Naive thymus-derived CD8-positive, alpha-beta T cell (primary cell): ENCODE results near the gene SMIM11. TPM values are rescaled to one million over a fixed set of nuclear protein-coding genes. Genes with fewer than 3 reads are reported as not detected.
A peak's percentile ranks its signal among the peaks of the same experiment; 100 is the strongest.
"Not testable (repeated sequence)": the region's sequence is repeated elsewhere in the genome, so short reads cannot be mapped to it uniquely, and the experiment has no call there.

Source experiments
- ATAC-seq, 2 donors: fragments of 150-1000 bp; cut with Tn5 transposase in 1 of 2; sonication (Bioruptor Pico), chemical (Tn5 transposase) in 1 of 2; 1 replicate in 1 of 2; 2 replicates in 1 of 2; pipeline ENCODE4 v1.10.0; 2021; ENCODE audit warnings: mild to moderate bottlenecking in 2 of 2, moderate library complexity in 2 of 2
- POLR2A ChIA-PET: fragments of 350-600 bp; sonication (Branson Sonifier 250); formaldehyde crosslinking; loops from one replicate; lab custom pipeline; 2021; ENCODE audit warnings: antibody characterized with exemption; lab: Charles Lee
- DNase-seq, 10 donors: peaks; one replicate each; pipeline versions ENCODE4 v3.0.0 to v3.0.0-alpha.2; 2020 to 2022
- H3K27ac Mint-ChIP-seq, 10 donors: one replicate each; pipeline ENCODE4 v1.8.0; 2020 to 2022; ENCODE audit warnings: mild to moderate bottlenecking in 10 of 10, mixed read lengths in 10 of 10, moderate library complexity in 4 of 10, inconsistent platforms in 1 of 10
- H3K27me3 Mint-ChIP-seq, 5 donors: one replicate each; pipeline ENCODE4 v1.8.0; 2021 to 2022; ENCODE audit warnings: mixed read lengths in 5 of 5
- H3K36me3 Mint-ChIP-seq, 3 donors: one replicate each; pipeline ENCODE4 v1.8.0; 2020 to 2022; ENCODE audit warnings: mixed read lengths in 3 of 3, mild to moderate bottlenecking in 2 of 3, inconsistent platforms in 1 of 3
- H3K4me1 Mint-ChIP-seq, 4 donors: one replicate each; pipeline ENCODE4 v1.8.0; 2021 to 2022; ENCODE audit warnings: mixed read lengths in 4 of 4
- H3K4me3 Mint-ChIP-seq, 10 donors: one replicate each; pipeline ENCODE4 v1.8.0; 2020 to 2022; ENCODE audit warnings: mild to moderate bottlenecking in 10 of 10, mixed read lengths in 10 of 10, moderate library complexity in 6 of 10, inconsistent platforms in 1 of 10
- H3K9me3 Mint-ChIP-seq, 9 donors: one replicate each; pipeline ENCODE4 v1.8.0; 2020 to 2022; ENCODE audit warnings: mixed read lengths in 9 of 9, mild to moderate bottlenecking in 3 of 9, inconsistent platforms in 1 of 9, moderate library complexity in 1 of 9
- polyA plus RNA-seq, 3 donors: library from polyadenylated mRNA; unstranded; fragments of 300-500 nt; fragmentation: Illumina TruSeq; gene quantifications; one replicate each; pipeline ENCODE4 v1.2.3, GENCODE V29; 2021
- total RNA-seq, 8 experiments: library from RNA in 2 of 8; stranded (reverse) in 2 of 8; gene quantifications; one replicate each; pipeline ENCODE4 v1.2.3 and lab custom pipeline; 2021 to 2026

SMIM11 gene
- total and polyA plus RNA-seq, 5 experiments from 2014 or later: 6.2 to 30.2 (median 9.8) TPM

- Mint-ChIP-seq H3K36me3 (peaks cover 0 to 3% (median 0%) of the 10 kb centered on the region in 3 donors), H3K4me3 (no peak overlapping the region), H3K9me3 (peaks cover 0 to 5% (median 0%) of the 10 kb centered on the region in 9 donors), H3K27me3 (peaks cover 11 to 40% (median 18%) of the 10 kb centered on the region in 5 donors), H3K27ac (no peak overlapping the region), H3K4me1 (peaks cover 5 to 13% (median 10%) of the 10 kb centered on the region in 4 donors)
- POLR2A ChIA-PET: no interaction called here
- no peak for DNase-seq
- ATAC-seq: no peak
These were observed 16.4 kb upstream of the SMIM11 start for GRCh38 chr21:34358866-34359265.

GRCh38 chr21:34360488-34361241 is 14.6 kb upstream of the SMIM11 start:
- no peak overlapping the region for H3K27ac Mint-ChIP-seq
- POLR2A ChIA-PET: no interaction called here
- peaks cover 0 to 29% (median 15%) of the 10 kb centered on the region in 5 donors for H3K27me3 Mint-ChIP-seq
- H3K9me3 Mint-ChIP-seq: peaks cover 0 to 5% (median 0%) of the 10 kb centered on the region in 9 donors
- DNase-seq (no peak), ATAC-seq (no peak)
- no peak overlapping the region for H3K4me3 Mint-ChIP-seq
- H3K4me1 Mint-ChIP-seq: peaks cover 5 to 10% (median 7%) of the 10 kb centered on the region in 4 donors
- H3K36me3 Mint-ChIP-seq: no peaks in the 10 kb centered on the region

- Mint-ChIP-seq H3K9me3 (peaks cover 0 to 5% (median 0%) of the 10 kb centered on the region in 9 donors), H3K4me3 (peak overlapping the region in 1 of 10 donors; percentile 28), H3K36me3 (no peaks in the 10 kb centered on the region), H3K27ac (no peak overlapping the region), H3K27me3 (peaks cover 0 to 24% (median 7%) of the 10 kb centered on the region in 5 donors), H3K4me1 (peaks cover 5 to 10% (median 7%) of the 10 kb centered on the region in 4 donors)
- ATAC-seq (peak; percentile 27 to 31), DNase-seq (no peak)
- POLR2A ChIA-PET: no interaction called here
These were observed 13.2 kb upstream of the SMIM11 start for GRCh38 chr21:34362136-34362444.

- no peak overlapping the region for H3K27ac Mint-ChIP-seq
- no peaks in the 10 kb centered on the region for H3K36me3 Mint-ChIP-seq
- H3K4me3 Mint-ChIP-seq: no peak overlapping the region
- POLR2A ChIA-PET: interaction anchor here (0.7 kb wide), 1 partner anchor 1401 kb away, joined by 3 read pairs; no protein-coding TSS in a partner anchor
- H3K4me1 Mint-ChIP-seq: peaks cover 5 to 10% (median 7%) of the 10 kb centered on the region in 4 donors
- ATAC-seq: no peak
- H3K27me3 Mint-ChIP-seq: peaks cover 0 to 24% (median 7%) of the 10 kb centered on the region in 5 donors
- DNase-seq: no peak
- peaks cover 0 to 5% (median 0%) of the 10 kb centered on the region in 9 donors for H3K9me3 Mint-ChIP-seq
These were observed 12.6 kb upstream of the SMIM11 start for GRCh38 chr21:34362670-34363069.

GRCh38 chr21:34363733-34364132 is 11.6 kb upstream of the SMIM11 start, which contains the start of gene KCNE2:
Gene KCNE2, plus strand, starts transcription at chr21:34364006. Its CDS starts 6,473 bp downstream, at chr21:34370479.
- no peaks in the 10 kb centered on the region for H3K36me3 Mint-ChIP-seq
- H3K4me1 Mint-ChIP-seq: peaks cover 5 to 10% (median 7%) of the 10 kb centered on the region in 4 donors
- H3K9me3 Mint-ChIP-seq: peaks cover 0 to 4% (median 0%) of the 10 kb centered on the region in 9 donors
- H3K27me3 Mint-ChIP-seq: peaks cover 2 to 25% (median 10%) of the 10 kb centered on the region in 5 donors
- POLR2A ChIA-PET: no interaction called here
- peak within 1 kb of the TSS in 1 of 10 donors; percentile 29 for H3K27ac Mint-ChIP-seq
- ATAC-seq: no peak
- H3K4me3 Mint-ChIP-seq: no peak within 1 kb of the TSS
- peak in 1 of 10 donors; percentile 8 for DNase-seq

- peaks cover 3 to 19% (median 9%) of the 10 kb centered on the region in 5 donors for H3K27me3 Mint-ChIP-seq
- H3K4me3 Mint-ChIP-seq: no peak overlapping the region
- DNase-seq (peak in 1 of 10 donors; percentile 24), ATAC-seq (no peak)
- no peaks in the 10 kb centered on the region for H3K36me3 Mint-ChIP-seq
- H3K9me3 Mint-ChIP-seq: no peaks in the 10 kb centered on the region
- POLR2A ChIA-PET: no interaction called here
- peaks cover 5 to 10% (median 7%) of the 10 kb centered on the region in 4 donors for H3K4me1 Mint-ChIP-seq
- H3K27ac Mint-ChIP-seq: no peak overlapping the region
These were observed 10.4 kb upstream of the SMIM11 start for GRCh38 chr21:34364921-34365320.

- Mint-ChIP-seq H3K4me1 (peaks cover 5 to 10% (median 7%) of the 10 kb centered on the region in 4 donors), H3K27ac (no peak overlapping the region), H3K27me3 (peaks cover 3 to 19% (median 12%) of the 10 kb centered on the region in 5 donors), H3K4me3 (no peak overlapping the region), H3K36me3 (no peaks in the 10 kb centered on the region), H3K9me3 (no peaks in the 10 kb centered on the region)
- DNase-seq (no peak), ATAC-seq (no peak)
- POLR2A ChIA-PET: no interaction called here
These were observed 9.5 kb upstream of the SMIM11 start for GRCh38 chr21:34365809-34366208.

GRCh38 chr21:34367320-34367935 is 7.9 kb upstream of the SMIM11 start:
- POLR2A ChIA-PET: interaction anchor here (0.7 kb wide), 1 partner anchor 819 kb away, joined by 3 read pairs; no protein-coding TSS in a partner anchor
- no peak overlapping the region for H3K27ac Mint-ChIP-seq

GRCh38 chr21:34369741-34370140 is 5.6 kb upstream of the SMIM11 start:
- H3K9me3 Mint-ChIP-seq: no peaks in the 10 kb centered on the region
- no peak overlapping the region for H3K4me3 Mint-ChIP-seq
- POLR2A ChIA-PET: no interaction called here
- DNase-seq (no peak), ATAC-seq (no peak)
- H3K27me3 Mint-ChIP-seq: peaks cover 0 to 12% (median 10%) of the 10 kb centered on the region in 5 donors
- no peak overlapping the region for H3K27ac Mint-ChIP-seq
- H3K36me3 Mint-ChIP-seq: no peaks in the 10 kb centered on the region
- peaks cover 0 to 3% (median 0%) of the 10 kb centered on the region in 4 donors for H3K4me1 Mint-ChIP-seq

More at GRCh38 chr21:34367320-34367935, 7.9 kb upstream of the SMIM11 start:
- Mint-ChIP-seq H3K36me3 (no peaks in the 10 kb centered on the region), H3K9me3 (no peaks in the 10 kb centered on the region), H3K27me3 (peaks cover 0 to 12% (median 10%) of the 10 kb centered on the region in 5 donors), H3K4me3 (no peak overlapping the region), H3K4me1 (peaks cover 0 to 4% (median under 1%) of the 10 kb centered on the region in 4 donors)
- ATAC-seq (peak; percentile 85 to 90), DNase-seq (peak in 8 of 10 donors; percentile 6 to 69 (median 36))

- DNase-seq (no peak), ATAC-seq (no peak)
- no peaks in the 10 kb centered on the region for H3K36me3 Mint-ChIP-seq
These were observed 3.0 kb upstream of the SMIM11 start for GRCh38 chr21:34372321-34372720.

GRCh38 chr21:34374462-34374861 is 845 bp upstream of the SMIM11 start:
- H3K9me3 Mint-ChIP-seq, POLR2A ChIA-PET, ATAC-seq, H3K27me3 Mint-ChIP-seq, H3K4me1 Mint-ChIP-seq, H3K27ac Mint-ChIP-seq, DNase-seq, H3K36me3 Mint-ChIP-seq, H3K4me3 Mint-ChIP-seq: not testable (repeated sequence)

More at GRCh38 chr21:34372321-34372720, 3.0 kb upstream of the SMIM11 start:
- Mint-ChIP-seq H3K9me3 (no peaks in the 10 kb centered on the region), H3K4me3 (no peak overlapping the region), H3K27ac (no peak overlapping the region), H3K27me3 (peaks cover 0 to 12% (median 10%) of the 10 kb centered on the region in 5 donors), H3K4me1 (peaks cover 0 to 3% (median 0%) of the 10 kb centered on the region in 4 donors)
- POLR2A ChIA-PET: no interaction called here

GRCh38 chr21:34375619-34375972 is 289 bp downstream of the SMIM11 start:
- H3K27me3 Mint-ChIP-seq, POLR2A ChIA-PET, H3K36me3 Mint-ChIP-seq, H3K4me3 Mint-ChIP-seq, H3K9me3 Mint-ChIP-seq, H3K27ac Mint-ChIP-seq, H3K4me1 Mint-ChIP-seq, DNase-seq: not testable (repeated sequence)
- peak; percentile 78 to 79 for ATAC-seq

- POLR2A ChIA-PET: not testable (repeated sequence)
These were observed 7.8 kb downstream of the SMIM11 start for GRCh38 chr21:34383138-34383537.

More at GRCh38 chr21:34383138-34383537, 7.8 kb downstream of the SMIM11 start:
- not testable (repeated sequence) for H3K36me3 Mint-ChIP-seq, H3K4me3 Mint-ChIP-seq, H3K27ac Mint-ChIP-seq, DNase-seq, ATAC-seq, H3K9me3 Mint-ChIP-seq, H3K27me3 Mint-ChIP-seq, H3K4me1 Mint-ChIP-seq
